HFF-Myc (cell line): Measurements from ENCODE around the gene BCL7A.
"Not testable (repeated sequence)": the region's sequence is repeated elsewhere in the genome, so short reads cannot be mapped to it uniquely, and the experiment has no call there.

ENCODE experiments used
- DNase-seq: peaks from one replicate; pipeline ENCODE4 v3.0.0-alpha.2; 2011; ENCODE audit warnings: low read depth; ENCODE audit errors: extremely low read depth
- H3K4me3 ChIP-seq: replicated peaks from 2 replicates; pipeline ENCODE4 v1.5.1; 2011; ENCODE audit warnings: low read depth, mild to moderate bottlenecking, control low read depth, low read length
- TF ChIP-seq, protein P1 (sequence below): IDR thresholded peaks from 2 replicates; pipeline ENCODE4 v1.5.1; 2012; ENCODE audit warnings: mild to moderate bottlenecking, low read depth, low read length, control low read depth; ENCODE audit errors: missing control alignments

Gene BCL7A

GRCh38 chr12:122100568-122100967, 78.9 kb downstream of the BCL7A start:
- DNase-seq: no peak
- TF ChIP-seq, protein P1, sequence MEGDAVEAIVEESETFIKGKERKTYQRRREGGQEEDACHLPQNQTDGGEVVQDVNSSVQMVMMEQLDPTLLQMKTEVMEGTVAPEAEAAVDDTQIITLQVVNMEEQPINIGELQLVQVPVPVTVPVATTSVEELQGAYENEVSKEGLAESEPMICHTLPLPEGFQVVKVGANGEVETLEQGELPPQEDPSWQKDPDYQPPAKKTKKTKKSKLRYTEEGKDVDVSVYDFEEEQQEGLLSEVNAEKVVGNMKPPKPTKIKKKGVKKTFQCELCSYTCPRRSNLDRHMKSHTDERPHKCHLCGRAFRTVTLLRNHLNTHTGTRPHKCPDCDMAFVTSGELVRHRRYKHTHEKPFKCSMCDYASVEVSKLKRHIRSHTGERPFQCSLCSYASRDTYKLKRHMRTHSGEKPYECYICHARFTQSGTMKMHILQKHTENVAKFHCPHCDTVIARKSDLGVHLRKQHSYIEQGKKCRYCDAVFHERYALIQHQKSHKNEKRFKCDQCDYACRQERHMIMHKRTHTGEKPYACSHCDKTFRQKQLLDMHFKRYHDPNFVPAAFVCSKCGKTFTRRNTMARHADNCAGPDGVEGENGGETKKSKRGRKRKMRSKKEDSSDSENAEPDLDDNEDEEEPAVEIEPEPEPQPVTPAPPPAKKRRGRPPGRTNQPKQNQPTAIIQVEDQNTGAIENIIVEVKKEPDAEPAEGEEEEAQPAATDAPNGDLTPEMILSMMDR: no peak
- no peak overlapping the region for H3K4me3 ChIP-seq

GRCh38 chr12:122102331-122102730, 80.6 kb downstream of the BCL7A start:
- TF ChIP-seq, protein P1: no peak
- H3K4me3 ChIP-seq: no peak overlapping the region
- no peak for DNase-seq

DNA sequence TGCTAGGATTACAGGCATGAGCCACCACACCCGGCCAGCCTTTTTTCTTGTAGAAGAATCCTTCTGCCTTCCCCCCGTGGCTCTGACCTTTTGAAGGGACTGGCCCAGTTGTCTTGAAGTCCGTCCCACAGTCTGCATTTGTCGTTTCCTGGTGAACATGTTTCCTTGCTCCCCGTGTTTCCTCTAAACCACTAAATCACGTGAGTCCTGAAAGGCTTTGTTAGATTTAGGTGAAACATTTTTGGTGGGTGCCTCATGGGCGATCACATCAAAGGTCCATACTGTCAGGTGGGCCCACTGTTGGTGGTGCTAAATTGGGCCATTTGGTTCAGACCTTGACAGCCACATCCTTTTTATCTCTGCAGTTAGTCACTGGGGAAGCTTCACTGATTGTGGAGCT, 83.2 kb downstream of the BCL7A start:
- no peak for DNase-seq
- no peak overlapping the region for H3K4me3 ChIP-seq
- TF ChIP-seq, protein P1: no peak

DNA sequence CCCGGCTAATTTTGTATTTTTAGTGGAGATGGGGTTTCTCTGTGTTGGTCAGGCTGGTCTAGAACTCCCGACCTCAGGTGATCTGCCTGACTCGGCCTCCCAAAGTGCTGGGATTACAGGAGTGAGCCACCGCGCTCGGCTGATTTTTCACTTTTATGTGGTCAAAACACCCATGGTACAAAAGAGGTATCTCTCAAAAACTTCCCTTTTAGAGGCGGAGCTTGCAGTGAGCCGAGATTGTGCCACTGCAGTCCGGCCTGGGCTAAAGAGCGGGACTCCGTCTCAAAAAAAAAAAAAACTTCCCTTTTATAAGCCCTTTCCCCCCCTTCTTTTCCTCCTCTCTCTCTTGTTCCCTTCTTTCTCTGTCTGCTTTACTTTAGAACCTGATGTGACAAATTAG, 83.8 kb downstream of the BCL7A start:
- not testable (repeated sequence) for H3K4me3 ChIP-seq, DNase-seq

GRCh38 chr12:122106843-122107242, 85.2 kb downstream of the BCL7A start:
- no peak overlapping the region for H3K4me3 ChIP-seq
- no peak for DNase-seq
- TF ChIP-seq, protein P1: no peak

DNA sequence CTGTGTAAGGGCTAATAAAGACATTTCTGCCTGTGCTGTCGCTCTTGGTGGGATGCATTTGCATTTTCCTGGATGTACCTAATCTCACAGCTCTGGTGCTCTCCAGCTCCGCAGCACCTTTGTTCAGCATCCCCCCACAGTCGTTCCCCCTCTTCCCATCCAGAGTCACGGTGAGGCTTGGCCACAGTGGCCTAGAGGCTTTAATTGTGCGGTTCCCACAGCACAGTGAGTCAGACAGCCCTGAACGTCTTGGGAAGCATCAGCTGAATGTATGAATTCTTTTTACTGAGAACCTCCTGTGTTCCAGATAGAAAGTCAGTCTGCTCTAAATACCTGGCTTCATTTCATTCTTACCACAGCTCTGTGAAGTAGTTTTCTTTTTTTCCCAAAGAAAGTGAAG, 85.6 kb downstream of the BCL7A start:
- TF ChIP-seq, protein P1: no peak
- H3K4me3 ChIP-seq: no peak overlapping the region
- no peak for DNase-seq

GRCh38 chr12:122111089-122111641, 89.5 kb downstream of the BCL7A start:
- DNase-seq: no peak
- no peak overlapping the region for H3K4me3 ChIP-seq
- TF ChIP-seq, protein P1: no peak
